ENCODE data around the gene TARBP1.
"Not testable (repeated sequence)": the region's sequence is repeated elsewhere in the genome, so short reads cannot be mapped to it uniquely, and the experiment has no call there.

The TARBP1 gene

DNA sequence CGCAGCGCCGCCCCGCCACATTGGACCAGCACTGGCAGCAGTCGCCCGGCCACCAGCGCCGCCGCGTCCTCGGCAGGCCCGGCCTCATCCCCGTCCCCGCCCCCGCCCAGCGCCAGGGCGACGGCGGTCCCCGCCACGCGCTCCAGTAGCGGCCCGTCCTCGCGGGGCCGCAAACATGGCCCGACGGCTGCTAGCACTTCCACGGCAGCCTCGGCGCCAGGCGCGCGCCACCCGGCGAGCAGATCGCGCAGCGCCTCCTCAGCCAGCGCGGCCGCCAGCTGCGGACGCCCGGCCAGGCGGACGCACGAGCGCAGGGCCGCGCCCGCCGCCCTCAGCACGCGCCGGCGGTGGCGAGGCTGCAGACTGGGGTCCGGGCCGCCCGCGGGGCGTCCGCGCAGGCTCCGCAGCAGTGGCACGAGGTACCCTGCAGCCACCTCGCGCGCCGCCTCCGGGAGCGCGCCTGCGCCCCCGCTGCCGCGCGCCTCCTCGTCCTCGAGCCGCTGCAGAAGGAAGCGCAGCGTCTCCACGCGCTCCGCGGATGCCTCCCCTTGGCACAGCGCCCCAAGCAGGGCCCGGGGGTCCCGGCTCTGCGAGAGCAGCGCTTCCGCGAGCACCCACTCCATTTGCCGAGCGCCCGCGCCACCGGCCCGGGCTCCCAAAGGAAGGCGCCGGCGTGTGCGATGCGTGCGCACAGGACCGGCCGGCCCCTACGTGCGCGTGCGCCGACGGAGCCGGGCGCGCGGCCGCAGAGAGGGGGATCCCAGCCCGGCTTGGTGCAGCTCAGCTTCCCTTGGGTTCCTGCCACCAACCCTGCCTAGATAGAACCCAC, at the start of gene TARBP1:
TARBP1 (minus strand) TSS at position 699 of the 829 bp plus-strand sequence; CDS start at position 623, 76 bp downstream.
- DNase-seq, result peak; percentile 88

- DNase-seq, result no peak
These were observed 49.3 kb upstream of the TARBP1 start for GRCh38 chr1:234528074-234528865.

GRCh38 chr1:234527346-234527745, 48.4 kb upstream of the TARBP1 start:
- no peak for DNase-seq

DNA sequence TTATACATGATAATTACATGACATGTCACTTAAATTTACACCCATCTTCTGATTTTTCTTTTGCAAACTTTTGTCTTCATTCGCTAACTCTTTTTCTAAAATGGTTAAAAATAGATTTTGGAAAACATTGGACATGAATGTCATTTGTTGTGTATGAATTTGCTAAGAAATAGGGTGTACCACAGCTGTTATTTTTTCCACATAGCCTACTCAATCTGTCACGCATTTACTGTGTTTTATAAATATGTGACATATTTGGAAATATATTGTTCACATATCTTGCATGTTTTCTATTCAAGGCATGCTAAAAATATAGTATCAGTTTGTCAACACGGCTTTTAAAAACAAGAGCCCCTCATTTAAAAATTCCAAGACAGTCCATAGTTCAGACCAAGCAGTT, 47.9 kb upstream of the TARBP1 start:
- no peak for DNase-seq

GRCh38 chr1:234525099-234525799, 46.3 kb upstream of the TARBP1 start:
- no peak for DNase-seq

DNA sequence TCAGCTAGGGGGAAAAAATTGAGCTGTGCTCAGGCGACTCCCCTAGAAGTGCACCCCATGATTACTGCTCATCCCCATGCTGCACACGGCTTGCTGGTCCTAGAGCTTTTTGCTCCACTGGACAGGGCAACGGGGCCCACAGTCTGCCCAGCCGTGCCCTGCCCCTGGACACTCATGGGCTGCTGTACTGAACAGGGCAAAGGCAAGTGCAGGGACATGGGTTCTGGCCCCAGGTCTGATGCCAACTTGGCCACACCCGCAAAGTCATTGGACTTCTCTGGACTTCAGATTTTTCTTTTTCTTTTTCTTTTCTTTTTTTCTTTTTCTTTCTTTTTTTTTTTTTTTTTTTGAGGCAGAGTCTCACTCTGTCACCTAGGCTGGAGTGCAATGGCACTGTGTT, 42.9 kb upstream of the TARBP1 start:
- no peak for DNase-seq

- no peak for DNase-seq
These were observed 42.2 kb upstream of the TARBP1 start for GRCh38 chr1:234520908-234521817.

GRCh38 chr1:234519506-234519905, 40.5 kb upstream of the TARBP1 start:
- DNase-seq, result no peak

GRCh38 chr1:234518876-234519275, 39.9 kb upstream of the TARBP1 start:
- DNase-seq, result no peak

GRCh38 chr1:234518086-234518485, 39.1 kb upstream of the TARBP1 start:
- not testable (repeated sequence) for DNase-seq

- DNase-seq, result no peak
These were observed 38.3 kb upstream of the TARBP1 start for GRCh38 chr1:234517110-234517802.

GRCh38 chr1:234515821-234516241, 36.9 kb upstream of the TARBP1 start:
- no peak for DNase-seq

DNA sequence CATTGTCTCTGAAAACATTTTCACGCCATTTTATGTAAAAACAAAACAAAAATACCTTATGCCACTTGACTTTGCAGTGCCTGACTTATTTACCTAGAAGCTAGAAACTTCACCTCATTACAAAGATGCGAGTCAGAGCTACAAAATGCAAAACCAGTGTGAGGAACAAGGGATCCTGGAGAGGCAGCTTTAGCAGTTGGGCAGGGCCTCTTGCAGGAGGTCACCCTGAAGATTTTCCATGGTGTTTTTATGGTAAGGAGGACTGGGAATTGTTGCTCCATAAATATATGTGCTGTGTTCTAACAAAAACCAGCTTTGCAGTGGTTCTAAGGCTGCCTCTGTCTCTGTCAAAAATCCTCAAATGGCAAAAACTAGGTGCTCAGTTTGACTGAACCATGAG, 36.4 kb upstream of the TARBP1 start:
- DNase-seq, result no peak

DNA sequence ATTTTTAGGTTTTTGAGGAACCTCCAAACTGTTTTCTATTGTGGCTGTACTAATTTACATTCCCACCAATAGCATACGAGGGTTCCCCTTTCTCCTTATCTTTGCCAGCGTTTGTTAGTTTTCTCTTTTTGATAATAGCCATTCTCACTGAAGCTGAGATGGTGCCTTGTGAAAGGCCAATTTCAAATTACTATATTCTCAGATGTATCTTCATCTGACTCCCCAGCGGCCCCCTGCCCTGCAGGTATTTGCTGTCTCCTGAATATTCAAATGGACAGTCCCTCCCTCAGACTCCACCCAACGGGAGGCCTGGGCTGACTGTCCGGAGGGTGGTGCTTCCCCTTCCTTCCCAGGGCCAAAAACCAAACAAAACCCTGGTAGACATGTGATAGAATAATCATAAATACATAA, 33.5 kb upstream of the TARBP1 start:
- no peak for DNase-seq

- DNase-seq, result no peak
These were observed 30.7 kb upstream of the TARBP1 start for GRCh38 chr1:234509457-234510328.

GRCh38 chr1:234507626-234508387, 28.8 kb upstream of the TARBP1 start:
- DNase-seq, result no peak

DNA sequence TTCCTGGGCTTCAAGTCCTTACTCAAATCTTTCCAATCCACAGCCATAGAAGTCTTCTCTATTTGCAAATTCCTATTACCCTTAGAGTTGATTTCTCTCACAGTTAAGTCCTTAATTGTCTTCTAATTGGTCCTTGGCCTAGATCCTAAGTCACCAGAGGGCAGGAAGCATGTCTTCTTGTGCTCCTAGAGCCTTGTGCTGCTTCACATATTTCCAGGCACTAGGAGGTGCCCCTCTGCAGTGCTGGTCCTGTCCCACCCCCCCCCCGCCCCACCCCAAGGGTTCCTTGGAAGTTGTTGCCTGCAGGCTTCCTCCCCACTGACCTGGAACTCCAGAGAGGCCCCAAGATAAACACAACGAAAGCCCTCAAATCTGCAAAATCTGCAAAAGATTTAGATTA, 28.1 kb upstream of the TARBP1 start:
- DNase-seq, result no peak

DNA sequence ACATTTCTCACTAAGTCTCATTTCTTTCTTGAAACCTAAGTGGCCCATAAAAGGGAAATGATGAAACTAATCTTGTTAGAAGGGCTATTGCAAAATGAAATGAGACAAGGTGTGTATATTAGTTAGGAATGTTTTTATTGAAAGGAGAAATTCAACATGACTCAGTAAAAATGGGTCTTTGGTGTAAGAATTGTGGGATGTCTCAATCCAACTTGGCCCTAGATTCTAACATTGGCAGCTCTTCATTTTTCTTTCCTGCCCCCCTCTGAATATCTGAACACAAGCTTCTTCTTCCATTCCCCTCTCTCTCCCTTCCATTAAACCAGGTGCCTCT, 26.8 kb upstream of the TARBP1 start:
- DNase-seq, result no peak

- peak; percentile 32 for DNase-seq
These were observed 26.2 kb upstream of the TARBP1 start for GRCh38 chr1:234504969-234505768.
